Adrenal gland (tissue), 12 donors: ENCODE data around the gene EXD2. TPM values are rescaled to one million over a fixed set of nuclear protein-coding genes. Genes with fewer than 3 reads are reported as not detected.
"Not testable (repeated sequence)": the region's sequence is repeated elsewhere in the genome, so short reads cannot be mapped to it uniquely, and the experiment has no call there.

ENCODE experiments used
- DNase-seq, 7 donors: peaks; one replicate each; pipeline ENCODE4 v3.0.0-alpha.2; 2019 to 2020
- H3K27ac ChIP-seq, 5 donors: fragments of 200-600 bp; sonication (generic) in 4 of 5; 1 replicate in 3 of 5; 2 replicates in 2 of 5; pipeline versions ENCODE4 v1.5.1 to v1.8.0; 2016 to 2020; ENCODE audit warnings: mild to moderate bottlenecking in 1 of 5
- H3K27me3 ChIP-seq: fragments of 200-600 bp; 2 replicates; pipeline ENCODE4 v1.8.0; 2021
- H3K36me3 ChIP-seq, 2 donors: fragments of 200-600 bp; replicated peaks in 1 of 2; 1 replicate in 1 of 2; 2 replicates in 1 of 2; pipeline versions ENCODE4 v1.5.1 to v1.8.0; 2018 to 2022
- H3K4me1 ChIP-seq, 2 donors: fragments of 200-600 bp; replicated peaks in 1 of 2; 1 replicate in 1 of 2; 2 replicates in 1 of 2; pipeline versions ENCODE4 v1.5.1 to v1.8.0; 2018 to 2021
- H3K4me3 ChIP-seq, 4 donors: fragments of 200-600 bp; sonication (generic) in 3 of 4; one replicate each; pipeline ENCODE4 v1.5.1; 2016 to 2018
- H3K9me3 ChIP-seq, 3 donors: fragments of 200-600 bp; sonication (generic) in 1 of 3; replicated peaks in 1 of 3; 1 replicate in 2 of 3; 2 replicates in 1 of 3; pipeline versions ENCODE4 v1.5.1 to v1.8.0; 2016 to 2021
- CTCF ChIP-seq, 6 experiments: fragments of 450-650 bp in 4 of 6; fragments of 200-600 bp in 2 of 6; sonication (generic) in 1 of 6; IDR thresholded peaks; 1 replicate in 5 of 6; 2 replicates in 1 of 6; pipeline versions ENCODE4 v1.5.1 to v1.8.0; 2016 to 2021; ENCODE audit warnings: antibody characterized with exemption in 6 of 6, mild to moderate bottlenecking in 2 of 6, moderate library complexity in 1 of 6
- POLR2A ChIP-seq, 2 donors: fragments of 450-650 bp; IDR thresholded peaks; one replicate each; pipeline ENCODE4 v1.6.1; 2017; ENCODE audit warnings: antibody characterized with exemption in 2 of 2, mild to moderate bottlenecking in 2 of 2, moderate library complexity in 1 of 2
- WGBS, 4 donors: extraction: QIAGEN DNeasy Blood & Tissue Kit in 2 of 4; methylation state at CpG; one replicate each; pipeline versions ENCODE4 v1.1.5 to v1.1.7; 2013 to 2017; 5-methylcytosine and 5-hydroxymethylcytosine counted together
- intact Hi-C, 2 donors: fragments of 100-400 bp; cut with DNase I; formaldehyde crosslinking; loops; one replicate each; pipeline versions ENCODE4 v1.14.1 to v1.15.0; 2022 to 2023
- polyA plus RNA-seq, 3 donors: library from polyadenylated mRNA; stranded (reverse); fragments of 200-250 nt in 2 of 3; fragments of 350-450 nt in 1 of 3; fragmentation: Illumina TruSeq in 1 of 3; extraction: RNeasy Lipid Tissue Mini Kit (QIAGEN cat#74804) in 1 of 3; gene quantifications; one replicate each; pipeline ENCODE4 v1.2.3, GENCODE V29; 2013 to 2014
- total RNA-seq, 9 donors: library from RNA; depleted of rRNA in 4 of 9; stranded (reverse); fragments of >200 nt in 4 of 9; fragments of 120-200 nt in 1 of 9; fragmentation: NEBNext Ultra II Directional in 1 of 9; extraction: Animal tissue kit (Norgen Biotek cat#: 25700) in 1 of 9; gene quantifications; one replicate each; pipeline versions ENCODE4 v1.1.0 to v1.2.4, GENCODE V29; 2013 to 2023
- donor health status: healthy with polysubstance abuse.
- donor health status: Bipolar disorder and iron deficiency.
- donor health status: DM: yes; HTN: yes; CAD: no.
- donor health status: DM: no; HTN: no; CAD: no.
- donor health status: DM: no; HTN: no; CAD: no.
- donor health status: DM: yes; HTN: yes; CAD: no.

Gene EXD2
- total and polyA plus RNA-seq, 12 donors: 6.4 to 23.0 (median 15.6) TPM

DNA sequence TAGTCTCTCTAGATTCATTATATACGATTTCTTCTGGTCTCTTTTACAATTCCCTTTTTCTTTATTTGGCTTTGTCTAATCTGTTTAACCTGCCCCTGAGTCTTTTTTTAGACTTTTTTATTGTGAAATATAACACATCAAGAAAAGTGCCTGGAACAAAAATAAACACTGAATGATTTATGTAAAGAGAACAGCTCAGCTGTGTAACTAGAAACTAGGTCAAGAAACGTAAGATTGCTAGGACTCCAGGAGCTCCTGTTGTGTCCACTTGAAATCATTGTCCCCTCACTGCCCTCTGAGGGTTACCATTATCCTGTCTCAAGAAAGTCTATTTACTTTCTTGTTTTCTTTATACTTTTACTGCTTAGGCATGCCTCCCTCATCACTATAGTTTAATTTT, 23.1 kb downstream of the EXD2 start:
- TF ChIP-seq POLR2A (IDR thresholded peaks at IDR 0.05): no peak
- Histone ChIP-seq H3K27ac (no peak overlapping the region), H3K36me3 (no peaks in the 10 kb centered on the region), H3K4me1 (peaks cover 0 to 8% of the 10 kb centered on the region in 2 donors), H3K9me3 (no peaks in the 10 kb centered on the region), H3K4me3 (no peak overlapping the region), H3K27me3 (no peaks in the 10 kb centered on the region)
- DNase-seq: no peak
- intact Hi-C loops: no loop called here
- 40 to 46% (median 43%) methylated on average over 2 of the region's 2 CpGs for WGBS, 4 donors

- H3K36me3 ChIP-seq, H3K4me3 ChIP-seq, H3K27me3 ChIP-seq, H3K4me1 ChIP-seq, intact Hi-C loops, DNase-seq, H3K27ac ChIP-seq, H3K9me3 ChIP-seq: not testable (repeated sequence)
- whole genome bisulfite sequencing, 4 donors: 97 to 100% (median 100%) methylated on average over 2 to 3 of the region's 3 CpGs
Measured at GRCh38 chr14:69217663-69218062, 26.4 kb downstream of the EXD2 start.

GRCh38 chr14:69224946-69225345, 33.6 kb downstream of the EXD2 start:
- H3K36me3 ChIP-seq: peaks cover 0 to 7% of the 10 kb centered on the region in 2 donors
- TF ChIP-seq CTCF (IDR thresholded peaks at IDR 0.05) (no peak), POLR2A (IDR thresholded peaks at IDR 0.05) (no peak)
- WGBS, 4 donors: 90 to 97% (median 94%) methylated on average over 4 of the region's 4 CpGs
- DNase-seq: no peak
- intact Hi-C loops: no loop called here
- H3K4me3 ChIP-seq: no peak overlapping the region
- H3K4me1 ChIP-seq: peaks cover 10 to 13% of the 10 kb centered on the region in 2 donors
- H3K27me3 ChIP-seq: no peaks in the 10 kb centered on the region
- H3K9me3 ChIP-seq: no peaks in the 10 kb centered on the region
- no peak overlapping the region for H3K27ac ChIP-seq

DNA sequence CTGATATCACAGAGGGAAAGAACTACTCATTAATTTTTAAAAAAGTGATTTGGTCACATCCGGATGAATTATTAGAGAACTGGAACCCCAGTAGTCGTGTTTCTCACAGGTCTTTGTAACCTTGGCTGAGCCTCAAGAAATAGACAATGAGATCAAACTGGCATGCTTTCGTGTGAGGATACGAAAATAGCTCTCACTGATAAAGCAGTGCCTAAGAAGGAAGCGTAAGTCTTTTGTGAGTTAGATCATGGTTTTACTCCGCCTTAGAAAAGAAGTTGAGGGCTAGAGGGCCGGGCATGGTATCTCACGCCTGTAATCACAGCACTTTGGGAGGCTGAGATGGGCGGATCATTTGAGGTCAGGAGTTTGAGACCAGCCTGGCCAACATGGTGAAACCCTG, 34.9 kb downstream of the EXD2 start:
- TF ChIP-seq POLR2A (IDR thresholded peaks at IDR 0.05): no peak
- TF ChIP-seq CTCF (IDR thresholded peaks at IDR 0.05): no peak
- Histone ChIP-seq H3K9me3 (no peaks in the 10 kb centered on the region), H3K36me3 (peaks cover 0 to 19% of the 10 kb centered on the region in 2 donors), H3K4me3 (no peak overlapping the region), H3K27ac (peak overlapping the region in 2 of 5 donors; percentile 24 to 47), H3K4me1 (peaks cover 10 to 13% of the 10 kb centered on the region in 2 donors), H3K27me3 (no peaks in the 10 kb centered on the region)
- DNase-seq: peak in 3 of 7 donors; percentile 27 to 39 (median 35)
- 28 to 43% (median 35%) methylated on average over 9 of the region's 9 CpGs for WGBS, 4 donors
- intact Hi-C loops: no loop called here

DNA sequence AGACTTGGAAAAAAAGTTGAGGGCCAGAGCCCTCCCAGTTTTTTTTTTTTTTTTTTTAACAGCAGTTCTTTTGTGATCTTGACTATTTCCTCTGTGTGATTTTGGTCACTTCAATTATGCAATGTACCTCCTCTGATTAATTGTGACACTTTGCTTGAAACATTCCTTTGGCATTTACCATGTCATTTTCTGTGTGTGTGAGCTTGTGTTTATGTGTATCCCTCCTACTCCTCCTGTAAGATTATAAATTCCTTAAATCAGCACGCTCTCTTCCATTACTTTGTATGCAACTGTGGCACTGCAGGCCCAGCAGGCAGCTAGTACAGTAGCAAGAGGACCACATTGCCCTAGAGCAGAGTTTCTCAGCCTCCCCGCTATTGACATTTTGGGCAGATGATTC, 35.4 kb downstream of the EXD2 start:
- H3K36me3 ChIP-seq: peaks cover 0 to 19% of the 10 kb centered on the region in 2 donors
- H3K27me3 ChIP-seq: no peaks in the 10 kb centered on the region
- H3K27ac ChIP-seq: peak overlapping the region in 2 of 5 donors; percentile 24 to 47
- no peak overlapping the region for H3K4me3 ChIP-seq
- peaks cover 10 to 13% of the 10 kb centered on the region in 2 donors for H3K4me1 ChIP-seq
- WGBS, 4 donors: 90 to 100% (median 96%) methylated on average over 2 of the region's 2 CpGs
- DNase-seq: no peak
- H3K9me3 ChIP-seq: no peaks in the 10 kb centered on the region
- TF ChIP-seq POLR2A (IDR thresholded peaks at IDR 0.05): no peak
- TF ChIP-seq CTCF (IDR thresholded peaks at IDR 0.05): no peak
- intact Hi-C loops: no loop called here
